MM.1S (cell line): ENCODE measurements around the gene ATG4B.

Experiments
- DNase-seq: peaks from one replicate; pipeline ENCODE4 v3.0.0-alpha.2; 2015
- H2AFZ ChIP-seq: fragments of 300-600 bp; sonication (generic); 2 replicates; pipeline ENCODE4 v1.6.0; 2016; ENCODE audit warnings: antibody characterized with exemption, low read length
- H3F3A ChIP-seq: fragments of 300-600 bp; sonication (generic); 2 replicates; pipeline ENCODE4 v1.6.1; 2016; ENCODE audit warnings: mild to moderate bottlenecking, antibody characterized with exemption, low read length, moderate library complexity, mixed read lengths; ENCODE audit not compliant: insufficient read depth
- H3K27ac ChIP-seq: fragments of 300-600 bp; sonication (generic); 2 replicates; pipeline ENCODE4 v1.5.1; 2016; ENCODE audit warnings: mild to moderate bottlenecking, low read length
- H3K27me3 ChIP-seq: fragments of 300-600 bp; sonication (generic); replicated peaks from 2 replicates; pipeline ENCODE4 v1.6.0; 2016; ENCODE audit warnings: low read length; ENCODE audit not compliant: insufficient read depth
- H3K36me3 ChIP-seq: fragments of 300-600 bp; sonication (generic); replicated peaks from 2 replicates; pipeline ENCODE4 v1.6.1; 2016; ENCODE audit warnings: mild to moderate bottlenecking, low read length, mixed read lengths; ENCODE audit not compliant: insufficient read depth
- H3K4me1 ChIP-seq: fragments of 300-600 bp; sonication (generic); 2 replicates; pipeline ENCODE4 v1.6.1; 2016; ENCODE audit warnings: low read length, mixed read lengths
- H3K4me2 ChIP-seq: fragments of 300-600 bp; sonication (generic); 2 replicates; pipeline ENCODE4 v1.6.0; 2016; ENCODE audit warnings: low read depth, low read length
- H3K4me3 ChIP-seq: fragments of 300-600 bp; sonication (generic); 2 replicates; pipeline ENCODE4 v1.5.1; 2016; ENCODE audit warnings: low read length, mixed read lengths
- H3K79me2 ChIP-seq: fragments of 300-600 bp; sonication (generic); 2 replicates; pipeline ENCODE4 v1.6.1; 2016; ENCODE audit warnings: mixed run types, low read length, mixed read lengths
- H3K9ac ChIP-seq: fragments of 300-600 bp; sonication (generic); 2 replicates; pipeline ENCODE4 v1.6.1; 2016; ENCODE audit warnings: low read length, mixed read lengths
- H3K9me2 ChIP-seq: fragments of 300-600 bp; sonication (generic); replicated peaks from 2 replicates; pipeline ENCODE4 v1.6.1; 2016; ENCODE audit warnings: mild to moderate bottlenecking, low read length, mixed read lengths; ENCODE audit not compliant: insufficient read depth
- H3K9me3 ChIP-seq: fragments of 300-600 bp; sonication (generic); replicated peaks from 2 replicates; pipeline ENCODE4 v1.6.1; 2016; ENCODE audit warnings: mild to moderate bottlenecking, low read length, mixed read lengths; ENCODE audit not compliant: insufficient read depth
- H4K20me1 ChIP-seq: fragments of 300-600 bp; sonication (generic); 2 replicates; pipeline ENCODE4 v1.6.1; 2016; ENCODE audit warnings: mild to moderate bottlenecking, low read length, moderate library complexity, mixed read lengths; ENCODE audit not compliant: insufficient read depth
- EZH2 ChIP-seq: fragments of 300-600 bp; sonication (generic); optimal IDR thresholded peaks from 2 replicates; pipeline ENCODE3; 2017; ENCODE audit warnings: low read depth, mild to moderate bottlenecking, antibody characterized with exemption, low read length, mixed read lengths
- EZH2phosphoT487 ChIP-seq: fragments of 300-600 bp; sonication (generic); IDR thresholded peaks from 2 replicates; pipeline ENCODE4 v1.6.1; 2018; ENCODE audit warnings: antibody characterized with exemption, low read length
- TF ChIP-seq, protein P1 (sequence below): fragments of 300-600 bp; sonication (generic); IDR thresholded peaks from 2 replicates; pipeline ENCODE4 v1.5.1; 2016; ENCODE audit warnings: antibody characterized with exemption, low read length, mixed read lengths

The ATG4B gene

DNA sequence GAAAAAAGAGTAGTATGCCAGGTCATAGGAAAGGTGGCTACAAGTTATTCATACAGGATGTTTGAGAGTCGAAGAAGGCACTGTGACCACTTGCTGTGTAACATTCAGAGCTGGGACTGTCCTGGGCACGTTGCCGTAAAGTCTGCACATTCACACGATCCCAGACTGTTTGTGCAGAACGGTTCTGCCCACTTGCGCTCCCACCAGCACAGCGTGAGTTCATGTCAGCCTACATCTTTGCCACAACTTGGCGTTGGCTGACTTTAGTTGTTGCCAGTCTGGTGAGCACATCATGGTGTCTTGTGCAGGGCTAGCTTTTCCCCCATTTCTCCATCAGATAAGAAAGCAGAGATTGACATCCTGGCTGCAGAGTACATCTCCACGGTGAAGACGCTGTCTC lies 71.4 kb downstream of the ATG4B start:
- Histone ChIP-seq H3K36me3 (no peaks in the 10 kb centered on the region), H3K9ac (no peak overlapping the region), H3K79me2 (peaks cover 13% of the 10 kb centered on the region), H3K27ac (no peak overlapping the region), H3K4me3 (no peak overlapping the region), H3K4me2 (no peak overlapping the region), H3F3A (no peaks in the 10 kb centered on the region), H3K4me1 (no peaks in the 10 kb centered on the region), H4K20me1 (no peaks in the 10 kb centered on the region), H2AFZ (no peak overlapping the region), H3K9me3 (no peaks in the 10 kb centered on the region), H3K9me2 (no peaks in the 10 kb centered on the region), H3K27me3 (no peaks in the 10 kb centered on the region)
- DNase-seq, result no peak
- no peak for TF ChIP-seq EZH2phosphoT487
- TF ChIP-seq, protein P1, sequence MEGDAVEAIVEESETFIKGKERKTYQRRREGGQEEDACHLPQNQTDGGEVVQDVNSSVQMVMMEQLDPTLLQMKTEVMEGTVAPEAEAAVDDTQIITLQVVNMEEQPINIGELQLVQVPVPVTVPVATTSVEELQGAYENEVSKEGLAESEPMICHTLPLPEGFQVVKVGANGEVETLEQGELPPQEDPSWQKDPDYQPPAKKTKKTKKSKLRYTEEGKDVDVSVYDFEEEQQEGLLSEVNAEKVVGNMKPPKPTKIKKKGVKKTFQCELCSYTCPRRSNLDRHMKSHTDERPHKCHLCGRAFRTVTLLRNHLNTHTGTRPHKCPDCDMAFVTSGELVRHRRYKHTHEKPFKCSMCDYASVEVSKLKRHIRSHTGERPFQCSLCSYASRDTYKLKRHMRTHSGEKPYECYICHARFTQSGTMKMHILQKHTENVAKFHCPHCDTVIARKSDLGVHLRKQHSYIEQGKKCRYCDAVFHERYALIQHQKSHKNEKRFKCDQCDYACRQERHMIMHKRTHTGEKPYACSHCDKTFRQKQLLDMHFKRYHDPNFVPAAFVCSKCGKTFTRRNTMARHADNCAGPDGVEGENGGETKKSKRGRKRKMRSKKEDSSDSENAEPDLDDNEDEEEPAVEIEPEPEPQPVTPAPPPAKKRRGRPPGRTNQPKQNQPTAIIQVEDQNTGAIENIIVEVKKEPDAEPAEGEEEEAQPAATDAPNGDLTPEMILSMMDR, result no peak
- no peak for TF ChIP-seq EZH2

DNA sequence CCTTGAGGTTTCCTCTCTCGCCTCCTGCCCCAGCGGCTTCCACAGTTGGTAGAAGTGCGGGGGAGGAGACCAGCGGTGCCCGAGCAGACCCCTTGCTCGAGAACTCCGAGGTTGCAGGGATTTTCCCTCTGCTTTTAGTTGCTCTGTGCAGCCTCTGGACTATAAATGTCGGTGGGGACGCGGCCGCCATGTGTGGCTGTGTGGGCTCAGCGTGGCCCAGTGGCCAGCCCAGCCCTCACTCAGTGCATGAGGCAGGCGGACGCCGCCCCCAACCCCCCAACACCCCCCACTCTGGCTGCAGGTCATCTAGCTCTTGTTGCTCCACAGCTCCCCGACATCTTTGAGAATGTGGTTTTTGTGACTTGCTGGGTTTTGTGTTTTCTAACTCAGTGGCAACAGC lies 81.6 kb downstream of the ATG4B start:
- H3K4me2 ChIP-seq, result no peak overlapping the region
- no peaks in the 10 kb centered on the region for H3K9me3 ChIP-seq
- H4K20me1 ChIP-seq, result no peaks in the 10 kb centered on the region
- TF ChIP-seq EZH2phosphoT487 (no peak), EZH2 (no peak)
- TF ChIP-seq, protein P1, result no peak
- no peaks in the 10 kb centered on the region for H3K27me3 ChIP-seq
- H3K36me3 ChIP-seq, result no peaks in the 10 kb centered on the region
- DNase-seq, result no peak
- no peaks in the 10 kb centered on the region for H3K4me1 ChIP-seq
- H3K27ac ChIP-seq, result no peak overlapping the region
- H3K4me3 ChIP-seq, result no peak overlapping the region
- no peak overlapping the region for H2AFZ ChIP-seq
- no peaks in the 10 kb centered on the region for H3K9me2 ChIP-seq
- H3K9ac ChIP-seq, result no peak overlapping the region
- no peaks in the 10 kb centered on the region for H3K79me2 ChIP-seq
- H3F3A ChIP-seq, result no peaks in the 10 kb centered on the region

DNA sequence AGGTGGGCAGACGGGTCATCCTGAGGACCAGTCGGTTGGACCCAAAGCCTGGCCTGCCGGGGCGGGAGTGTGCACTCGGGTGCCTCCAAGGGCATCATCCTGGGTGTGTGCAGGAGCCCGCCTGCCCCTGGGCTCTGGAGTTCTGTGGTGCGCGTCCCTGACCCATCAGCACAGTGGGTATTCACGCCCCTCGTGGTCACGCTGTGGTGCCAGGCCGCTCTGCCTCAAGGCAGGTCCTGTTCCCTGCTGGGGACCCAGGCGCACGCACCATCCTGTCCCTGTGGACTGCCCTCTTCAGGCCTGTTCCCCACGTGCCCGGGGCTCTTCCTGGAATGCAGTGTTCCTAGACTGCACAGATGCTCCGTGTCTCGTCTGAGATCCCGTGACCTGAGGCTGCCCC lies 82.6 kb downstream of the ATG4B start:
- Histone ChIP-seq H3K9me3 (no peaks in the 10 kb centered on the region), H3F3A (no peaks in the 10 kb centered on the region), H3K4me2 (no peak overlapping the region), H3K27me3 (no peaks in the 10 kb centered on the region), H3K4me1 (no peaks in the 10 kb centered on the region), H3K9ac (no peak overlapping the region), H3K79me2 (no peaks in the 10 kb centered on the region), H3K36me3 (no peaks in the 10 kb centered on the region), H4K20me1 (no peaks in the 10 kb centered on the region), H2AFZ (no peak overlapping the region), H3K9me2 (no peaks in the 10 kb centered on the region), H3K27ac (no peak overlapping the region), H3K4me3 (no peak overlapping the region)
- TF ChIP-seq EZH2phosphoT487 (no peak), EZH2 (no peak)
- TF ChIP-seq, protein P1, result no peak
- no peak for DNase-seq

DNA sequence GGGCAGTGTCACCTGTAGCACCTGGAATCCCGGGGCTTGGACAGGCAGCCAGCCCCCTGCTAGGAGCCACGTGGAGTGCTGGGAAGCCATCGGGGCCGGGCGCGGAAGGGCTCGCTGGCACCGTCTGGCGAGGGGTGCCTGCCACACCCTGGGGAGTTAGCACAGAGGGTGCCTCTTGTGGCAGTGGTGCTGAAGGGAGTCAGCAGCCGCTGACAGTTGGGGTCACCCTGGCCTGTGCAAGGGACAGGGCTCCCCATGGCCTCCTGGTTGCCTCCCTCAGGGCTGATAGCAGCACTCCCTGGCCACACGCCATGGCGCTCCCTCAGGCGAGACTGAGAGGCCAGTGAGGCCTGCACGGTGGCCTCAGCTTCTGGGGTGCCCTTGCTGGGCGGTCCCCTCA lies 83.1 kb downstream of the ATG4B start:
- Histone ChIP-seq H3K9ac (no peak overlapping the region), H3K9me3 (no peaks in the 10 kb centered on the region), H3K36me3 (no peaks in the 10 kb centered on the region), H3K4me1 (no peaks in the 10 kb centered on the region), H3K27ac (no peak overlapping the region), H3K27me3 (no peaks in the 10 kb centered on the region), H2AFZ (no peak overlapping the region), H3K79me2 (no peaks in the 10 kb centered on the region), H3K4me2 (no peak overlapping the region), H3F3A (no peaks in the 10 kb centered on the region), H3K9me2 (no peaks in the 10 kb centered on the region), H4K20me1 (no peaks in the 10 kb centered on the region), H3K4me3 (no peak overlapping the region)
- DNase-seq, result no peak
- TF ChIP-seq EZH2, result no peak
